Neuronal stem cell (in vitro differentiated cells): Measurements from ENCODE around the gene CTNND2.

Experiments used
- DNase-seq: peaks from one replicate; pipeline ENCODE4 v3.0.0-alpha.2; 2013; ENCODE audit warnings: low spot score
- H2AFZ ChIP-seq: one replicate; pipeline ENCODE4 v1.6.1; 2013; ENCODE audit warnings: mild to moderate bottlenecking, low read length, inconsistent platforms
- H2AK5ac ChIP-seq: 2 replicates; pipeline ENCODE4 v1.6.1; 2013; ENCODE audit warnings: low read depth, mild to moderate bottlenecking, inconsistent platforms, low read length, moderate library complexity, mixed read lengths
- H2BK120ac ChIP-seq: 2 replicates; pipeline ENCODE4 v1.6.1; 2013; ENCODE audit warnings: low read depth, mild to moderate bottlenecking, inconsistent platforms, low read length, moderate library complexity, mixed read lengths
- H2BK12ac ChIP-seq: one replicate; pipeline ENCODE4 v1.6.1; 2013; ENCODE audit warnings: low read length, inconsistent platforms
- H2BK15ac ChIP-seq: 2 replicates; pipeline ENCODE4 v1.6.1; 2013; ENCODE audit warnings: mild to moderate bottlenecking, low read length, inconsistent platforms, mixed read lengths
- H2BK5ac ChIP-seq: one replicate; pipeline ENCODE4 v1.6.1; 2013; ENCODE audit warnings: inconsistent platforms, mild to moderate bottlenecking, low read length, moderate library complexity
- H3K14ac ChIP-seq: one replicate; pipeline ENCODE4 v1.6.1; 2013; ENCODE audit warnings: low read length, inconsistent platforms
- H3K18ac ChIP-seq: 2 replicates; pipeline ENCODE4 v1.6.1; 2013; ENCODE audit warnings: low read length, inconsistent platforms
- H3K23ac ChIP-seq: 2 replicates; pipeline ENCODE4 v1.6.1; 2013; ENCODE audit warnings: low read depth, mild to moderate bottlenecking, mixed read lengths, low read length, inconsistent platforms; ENCODE audit not compliant: poor library complexity
- H3K27ac ChIP-seq: replicated peaks from 3 replicates; pipeline ENCODE4 v1.5.1; 2013; ENCODE audit warnings: low read length, inconsistent platforms
- H3K27me3 ChIP-seq, 3 experiments: 2 replicates each; pipeline ENCODE4 v1.6.1; 2013; ENCODE audit warnings: low read length in 3 of 3, mild to moderate bottlenecking in 2 of 3, inconsistent platforms in 1 of 3, low read depth in 1 of 3, mixed read lengths in 1 of 3, moderate library complexity in 1 of 3; ENCODE audit not compliant: control insufficient read depth in 3 of 3, insufficient read depth in 3 of 3
- H3K36me3 ChIP-seq, 2 donors: replicated peaks in 1 of 2; 2 replicates each; pipeline ENCODE4 v1.6.1; 2013; ENCODE audit warnings: low read length in 2 of 2; ENCODE audit not compliant: control insufficient read depth in 2 of 2, insufficient read depth in 2 of 2
- H3K4ac ChIP-seq: 2 replicates; pipeline ENCODE4 v1.6.1; 2013; ENCODE audit warnings: inconsistent platforms, mild to moderate bottlenecking, low read length, moderate library complexity
- H3K4me1 ChIP-seq, 2 donors: 1 replicate in 1 of 2; 2 replicates in 1 of 2; pipeline ENCODE4 v1.6.1; 2013; ENCODE audit warnings: low read length in 2 of 2, low read depth in 1 of 2; ENCODE audit not compliant: control insufficient read depth in 2 of 2, insufficient read depth in 1 of 2
- H3K4me2 ChIP-seq: one replicate; pipeline ENCODE4 v1.6.1; 2013; ENCODE audit warnings: mild to moderate bottlenecking, low read length, inconsistent platforms; ENCODE audit not compliant: insufficient read depth, poor library complexity, severe bottlenecking
- H3K4me3 ChIP-seq, 2 donors: 2 replicates each; pipeline ENCODE4 v1.5.1; 2013; ENCODE audit warnings: low read length in 2 of 2, mild to moderate bottlenecking in 2 of 2, inconsistent platforms in 1 of 2, moderate library complexity in 1 of 2
- H3K79me1 ChIP-seq: one replicate; pipeline ENCODE4 v1.6.1; 2013; ENCODE audit warnings: low read depth, mild to moderate bottlenecking, inconsistent platforms, low read length, moderate library complexity
- H3K9ac ChIP-seq: one replicate; pipeline ENCODE4 v1.6.1; 2013; ENCODE audit warnings: mild to moderate bottlenecking, low read depth, low read length, inconsistent platforms; ENCODE audit not compliant: poor library complexity
- H3K9me3 ChIP-seq, 2 donors: replicated peaks in 1 of 2; 2 replicates each; pipeline versions ENCODE3 to v1.6.1; 2013; ENCODE audit warnings: low read length in 2 of 2, mild to moderate bottlenecking in 2 of 2, inconsistent platforms in 1 of 2, low read depth in 1 of 2, mixed read lengths in 1 of 2, moderate library complexity in 1 of 2; ENCODE audit not compliant: control insufficient read depth in 2 of 2, insufficient read depth in 1 of 2
- H4K8ac ChIP-seq: one replicate; pipeline ENCODE4 v1.6.1; 2013; ENCODE audit warnings: low read depth, mild to moderate bottlenecking, inconsistent platforms, low read length, moderate library complexity
- H4K91ac ChIP-seq: one replicate; pipeline ENCODE4 v1.6.1; 2013; ENCODE audit warnings: low read length, low read depth, mild to moderate bottlenecking, inconsistent platforms; ENCODE audit not compliant: poor library complexity
- WGBS, 2 donors: extraction: QIAGEN DNeasy Blood & Tissue Kit; methylation state at CpG; one replicate each; pipeline ENCODE4 v1.1.7; 2013; ENCODE audit warnings: missing lambda C conversion rate in 2 of 2, mixed read lengths in 1 of 2; ENCODE audit not compliant: insufficient read length in 2 of 2, insufficient replicate concordance in 1 of 2; ENCODE audit errors: extremely low coverage in 2 of 2; 5-methylcytosine and 5-hydroxymethylcytosine counted together

Gene CTNND2

GRCh38 chr5:11903121-11903613, 1.1 kb downstream of the CTNND2 start:
- Histone ChIP-seq H2BK120ac (no peak overlapping the region), H2AFZ (peak overlapping the region; percentile 97), H3K36me3 (no peaks in the 10 kb centered on the region), H3K23ac (no peak overlapping the region), H3K9ac (peak overlapping the region; percentile 87), H4K8ac (no peak overlapping the region), H3K14ac (peak overlapping the region; percentile 40), H3K9me3 (no peaks in the 10 kb centered on the region), H3K4ac (no peak overlapping the region), H3K18ac (peak overlapping the region; percentile 93), H3K4me2 (peak overlapping the region; percentile 60), H3K27ac (no peak overlapping the region), H2AK5ac (no peak overlapping the region), H3K4me3 (peak overlapping the region; percentile 76 to 91), H2BK15ac (no peak overlapping the region), H3K27me3 (peaks cover 0 to 20% (median 10%) of the 10 kb centered on the region in 3 experiments), H2BK12ac (no peak overlapping the region), H4K91ac (no peak overlapping the region), H3K79me1 (no peaks in the 10 kb centered on the region), H2BK5ac (no peak overlapping the region), H3K4me1 (peaks cover 5 to 10% of the 10 kb centered on the region in 2 donors)
- WGBS, 2 donors: no CpG with 5 or more reads among the region's 23 CpGs
- peak; percentile 32 for DNase-seq

GRCh38 chr5:11902201-11902619, 2.0 kb downstream of the CTNND2 start:
- no peaks in the 10 kb centered on the region for H3K9me3 ChIP-seq
- H4K91ac ChIP-seq: no peak overlapping the region
- no peak overlapping the region for H3K4me2 ChIP-seq
- no peak overlapping the region for H3K14ac ChIP-seq
- no peak overlapping the region for H2BK12ac ChIP-seq
- no CpG with 5 or more reads among the region's 8 CpGs for WGBS, 2 donors
- no peak overlapping the region for H3K4ac ChIP-seq
- no peak overlapping the region for H3K18ac ChIP-seq
- DNase-seq: no peak
- peak overlapping the region in 1 of 2 donors; percentile 76 for H3K4me3 ChIP-seq
- H3K23ac ChIP-seq: no peak overlapping the region
- no peak overlapping the region for H2AFZ ChIP-seq
- peaks cover 0 to 14% (median 10%) of the 10 kb centered on the region in 3 experiments for H3K27me3 ChIP-seq
- no peak overlapping the region for H3K9ac ChIP-seq
- no peak overlapping the region for H2BK5ac ChIP-seq
- H3K27ac ChIP-seq: no peak overlapping the region
- no peaks in the 10 kb centered on the region for H3K36me3 ChIP-seq
- no peak overlapping the region for H2BK15ac ChIP-seq
- H2AK5ac ChIP-seq: no peak overlapping the region
- no peaks in the 10 kb centered on the region for H3K79me1 ChIP-seq
- H3K4me1 ChIP-seq: peaks cover 7 to 10% of the 10 kb centered on the region in 2 donors
- H2BK120ac ChIP-seq: no peak overlapping the region
- H4K8ac ChIP-seq: no peak overlapping the region

GRCh38 chr5:11898787-11899186, 5.5 kb downstream of the CTNND2 start:
- H2BK120ac ChIP-seq: no peak overlapping the region
- H4K91ac ChIP-seq: no peak overlapping the region
- no CpG with 5 or more reads among the region's 2 CpGs for whole genome bisulfite sequencing, 2 donors
- no peaks in the 10 kb centered on the region for H3K79me1 ChIP-seq
- H2AK5ac ChIP-seq: no peak overlapping the region
- H3K23ac ChIP-seq: no peak overlapping the region
- H2BK15ac ChIP-seq: no peak overlapping the region
- peaks cover 1 to 2% of the 10 kb centered on the region in 2 donors for H3K4me1 ChIP-seq
- no peak overlapping the region for H2AFZ ChIP-seq
- no peak overlapping the region for H3K18ac ChIP-seq
- peaks cover 0 to 3% (median 0%) of the 10 kb centered on the region in 3 experiments for H3K27me3 ChIP-seq
- no peak overlapping the region for H2BK5ac ChIP-seq
- H3K4ac ChIP-seq: no peak overlapping the region
- no peak overlapping the region for H3K4me3 ChIP-seq
- H3K36me3 ChIP-seq: no peaks in the 10 kb centered on the region
- no peak overlapping the region for H3K27ac ChIP-seq
- H4K8ac ChIP-seq: no peak overlapping the region
- no peak overlapping the region for H3K9ac ChIP-seq
- no peak overlapping the region for H3K4me2 ChIP-seq
- no peak for DNase-seq
- no peak overlapping the region for H3K14ac ChIP-seq
- H2BK12ac ChIP-seq: no peak overlapping the region
- H3K9me3 ChIP-seq: peaks cover 0 to 5% of the 10 kb centered on the region in 2 donors

- no peak overlapping the region for H2BK120ac ChIP-seq
Observed at GRCh38 chr5:11897781-11898180, 6.5 kb downstream of the CTNND2 start.

More at GRCh38 chr5:11897781-11898180, 6.5 kb downstream of the CTNND2 start:
- no peak for DNase-seq
- Histone ChIP-seq H3K4me2 (no peak overlapping the region), H3K27ac (no peak overlapping the region), H3K23ac (no peak overlapping the region), H2BK5ac (no peak overlapping the region), H3K9ac (no peak overlapping the region), H2BK15ac (no peak overlapping the region), H2BK12ac (no peak overlapping the region), H3K18ac (no peak overlapping the region), H3K27me3 (peaks cover 0 to 3% (median 0%) of the 10 kb centered on the region in 3 experiments), H3K4ac (no peak overlapping the region), H3K36me3 (no peaks in the 10 kb centered on the region), H3K79me1 (no peaks in the 10 kb centered on the region), H2AFZ (no peak overlapping the region), H3K4me1 (peaks cover 1 to 2% of the 10 kb centered on the region in 2 donors), H3K9me3 (peaks cover 0 to 5% of the 10 kb centered on the region in 2 donors), H2AK5ac (no peak overlapping the region), H4K8ac (no peak overlapping the region), H4K91ac (no peak overlapping the region), H3K4me3 (no peak overlapping the region), H3K14ac (no peak overlapping the region)
